HCT116 (cell line): ENCODE measurements around the gene TNXB.
"Not testable (repeated sequence)": the region's sequence is repeated elsewhere in the genome, so short reads cannot be mapped to it uniquely, and the experiment has no call there.

Experiments
- CEBPB ChIP-seq: IDR thresholded peaks from 2 replicates; pipeline ENCODE4 v1.6.1; 2012; ENCODE audit warnings: low read depth
- SP1 ChIP-seq: IDR thresholded peaks from 2 replicates; pipeline ENCODE4 v1.6.1; 2012; ENCODE audit warnings: low read depth
- TF ChIP-seq, protein P1 (sequence below), 3 experiments: fragments of 200-600 bp in 1 of 3; sonication (generic) in 1 of 3; IDR thresholded peaks in 2 of 3; conservative IDR thresholded peaks in 1 of 3; 2 replicates each; pipeline ENCODE4 v1.5.1; 2012 to 2017; ENCODE audit warnings: low read depth in 2 of 3, low read length in 2 of 3, antibody characterized with exemption in 1 of 3, borderline replicate concordance in 1 of 3, control low read depth in 1 of 3, mild to moderate bottlenecking in 1 of 3, mixed read lengths in 1 of 3, mixed run types in 1 of 3, moderate library complexity in 1 of 3; ENCODE audit not compliant: insufficient read depth in 1 of 3
- TF ChIP-seq, protein P2 (sequence below): IDR thresholded peaks from 2 replicates; pipeline ENCODE4 v1.6.1; 2012

DNA sequence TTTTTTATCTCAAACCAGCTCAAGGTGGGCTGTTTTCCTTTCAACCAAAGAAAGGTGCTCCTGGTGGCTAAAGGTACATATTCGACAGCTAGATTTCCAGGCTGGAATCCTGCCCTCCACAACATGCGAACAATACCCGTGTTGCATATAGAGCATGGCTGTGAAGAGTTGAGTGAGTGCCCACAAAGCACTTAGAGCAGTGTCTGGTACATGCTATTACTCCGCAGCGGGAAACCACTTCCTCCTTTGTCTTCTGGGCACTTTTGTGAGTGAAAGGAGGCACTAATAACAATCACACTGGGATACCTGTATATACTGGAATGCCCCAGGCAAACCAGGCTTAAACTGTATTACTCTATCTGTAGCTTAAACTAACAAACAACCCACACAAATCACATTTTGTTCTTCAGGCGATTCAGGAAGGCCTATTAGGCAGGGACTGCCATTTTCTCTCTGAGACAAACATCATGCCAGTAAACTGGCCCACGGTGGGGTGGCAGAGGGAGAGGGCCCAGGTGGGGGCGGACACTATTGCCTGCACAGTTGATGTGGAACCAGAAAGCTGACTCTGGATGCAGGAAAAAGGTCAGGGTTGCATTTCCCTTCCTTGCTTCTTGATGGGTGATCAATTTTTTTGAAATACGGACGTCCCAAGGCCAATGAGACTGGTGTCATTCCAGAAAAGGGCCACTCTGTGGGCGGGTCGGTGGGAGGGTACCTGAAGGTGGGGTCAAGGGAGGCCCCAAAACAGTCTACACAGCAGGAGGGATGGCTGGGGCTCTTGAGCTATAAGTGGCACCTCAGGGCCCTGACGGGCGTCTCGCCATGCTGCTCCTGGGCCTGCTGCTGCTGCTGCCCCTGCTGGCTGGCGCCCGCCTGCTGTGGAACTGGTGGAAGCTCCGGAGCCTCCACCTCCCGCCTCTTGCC is 71.3 kb downstream of the TNXB start, which contains the start of gene CYP21A2:
- TF ChIP-seq, protein P1, sequence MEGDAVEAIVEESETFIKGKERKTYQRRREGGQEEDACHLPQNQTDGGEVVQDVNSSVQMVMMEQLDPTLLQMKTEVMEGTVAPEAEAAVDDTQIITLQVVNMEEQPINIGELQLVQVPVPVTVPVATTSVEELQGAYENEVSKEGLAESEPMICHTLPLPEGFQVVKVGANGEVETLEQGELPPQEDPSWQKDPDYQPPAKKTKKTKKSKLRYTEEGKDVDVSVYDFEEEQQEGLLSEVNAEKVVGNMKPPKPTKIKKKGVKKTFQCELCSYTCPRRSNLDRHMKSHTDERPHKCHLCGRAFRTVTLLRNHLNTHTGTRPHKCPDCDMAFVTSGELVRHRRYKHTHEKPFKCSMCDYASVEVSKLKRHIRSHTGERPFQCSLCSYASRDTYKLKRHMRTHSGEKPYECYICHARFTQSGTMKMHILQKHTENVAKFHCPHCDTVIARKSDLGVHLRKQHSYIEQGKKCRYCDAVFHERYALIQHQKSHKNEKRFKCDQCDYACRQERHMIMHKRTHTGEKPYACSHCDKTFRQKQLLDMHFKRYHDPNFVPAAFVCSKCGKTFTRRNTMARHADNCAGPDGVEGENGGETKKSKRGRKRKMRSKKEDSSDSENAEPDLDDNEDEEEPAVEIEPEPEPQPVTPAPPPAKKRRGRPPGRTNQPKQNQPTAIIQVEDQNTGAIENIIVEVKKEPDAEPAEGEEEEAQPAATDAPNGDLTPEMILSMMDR (IDR thresholded peaks at IDR 0.05 in 2 of 3, conservative IDR thresholded peaks at IDR 0.05 in 1 of 3; ENCODE audit: borderline replicate concordance in 1 of 3, insufficient read depth in 1 of 3, low read depth in 2 of 3, low read length in 2 of 3), result not testable (repeated sequence)
- not testable (repeated sequence) for TF ChIP-seq SP1, CEBPB
- TF ChIP-seq, protein P2, sequence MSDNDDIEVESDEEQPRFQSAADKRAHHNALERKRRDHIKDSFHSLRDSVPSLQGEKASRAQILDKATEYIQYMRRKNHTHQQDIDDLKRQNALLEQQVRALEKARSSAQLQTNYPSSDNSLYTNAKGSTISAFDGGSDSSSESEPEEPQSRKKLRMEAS, result not testable (repeated sequence)
